ENCODE results near the gene SLC9C2. TPM values are rescaled to one million over a fixed set of nuclear protein-coding genes. Genes with fewer than 3 reads are reported as not detected.
"Not testable (repeated sequence)": the region's sequence is repeated elsewhere in the genome, so short reads cannot be mapped to it uniquely, and the experiment has no call there.

Gene SLC9C2
- total RNA-seq, 4 donors from 2014 or later: not detected

- Histone ChIP-seq H3K27ac (no peak overlapping the region), H3K4me3 (no peak overlapping the region), H3K4me1 (no peaks in the 10 kb centered on the region), H3K36me3 (no peaks in the 10 kb centered on the region), H3K9me3 (no peaks in the 10 kb centered on the region), H3K27me3 (no peaks in the 10 kb centered on the region)
- in situ Hi-C loops (cut with MboI; ENCODE audit: low pct_ligation_motif_present in 1 of 4, low pct_unique_long_range_greater_than_20kb in 1 of 4, low sequenced_read_pairs in 3 of 4): no loop called here
- intact Hi-C loops (cut with DNase I; ENCODE audit: low total_unique reads): no loop called here
- 88% methylated on average over 3 of the region's 3 CpGs; no CpG with 5 or more reads in 1 of the 2 donors for WGBS, 2 donors (ENCODE audit: low coverage in 1 of 2)
- TF ChIP-seq POLR2AphosphoS5 (IDR thresholded peaks at IDR 0.05): no peak
- TF ChIP-seq CTCF (IDR thresholded peaks at IDR 0.05): no peak
- TF ChIP-seq POLR2A (IDR thresholded peaks at IDR 0.05): no peak
- no peak for TF ChIP-seq EP300 (IDR thresholded peaks at IDR 0.05; ENCODE audit: low read depth)
- DNase-seq: no peak
These were observed 26.0 kb upstream of the SLC9C2 start for GRCh38 chr1:173628888-173629287.

- intact Hi-C loops (cut with DNase I; ENCODE audit: low total_unique reads): no loop called here
- TF ChIP-seq EP300 (IDR thresholded peaks at IDR 0.05; ENCODE audit: low read depth) (no peak), POLR2AphosphoS5 (IDR thresholded peaks at IDR 0.05) (no peak), CTCF (IDR thresholded peaks at IDR 0.05) (no peak), POLR2A (IDR thresholded peaks at IDR 0.05) (no peak)
- no peak overlapping the region for H3K27ac ChIP-seq
- H3K4me3 ChIP-seq: no peak overlapping the region
- H3K27me3 ChIP-seq: no peaks in the 10 kb centered on the region
- DNase-seq: no peak
- H3K36me3 ChIP-seq: no peaks in the 10 kb centered on the region
- no peaks in the 10 kb centered on the region for H3K4me1 ChIP-seq
- H3K9me3 ChIP-seq: no peaks in the 10 kb centered on the region
- in situ Hi-C loops (cut with MboI; ENCODE audit: low pct_ligation_motif_present in 1 of 4, low pct_unique_long_range_greater_than_20kb in 1 of 4, low sequenced_read_pairs in 3 of 4): no loop called here
These were observed 24.4 kb upstream of the SLC9C2 start for GRCh38 chr1:173627269-173627668.

- intact Hi-C loops (cut with DNase I; ENCODE audit: low total_unique reads) (no loop called here), in situ Hi-C loops (cut with MboI; ENCODE audit: low pct_ligation_motif_present in 1 of 4, low pct_unique_long_range_greater_than_20kb in 1 of 4, low sequenced_read_pairs in 3 of 4) (no loop called here)
- Histone ChIP-seq H3K27ac (no peak overlapping the region), H3K27me3 (no peaks in the 10 kb centered on the region), H3K4me1 (no peaks in the 10 kb centered on the region), H3K36me3 (no peaks in the 10 kb centered on the region), H3K4me3 (no peak overlapping the region), H3K9me3 (peaks cover 6 to 7% of the 10 kb centered on the region in 2 donors)
- DNase-seq: no peak
- TF ChIP-seq POLR2A (IDR thresholded peaks at IDR 0.05) (no peak), CTCF (IDR thresholded peaks at IDR 0.05) (no peak), EP300 (IDR thresholded peaks at IDR 0.05; ENCODE audit: low read depth) (no peak), POLR2AphosphoS5 (IDR thresholded peaks at IDR 0.05) (no peak)
- 82 to 90% methylated on average over 2 to 4 of the region's 4 CpGs for WGBS, 2 donors (ENCODE audit: low coverage in 1 of 2)
These were observed 14.0 kb upstream of the SLC9C2 start for GRCh38 chr1:173616859-173617258.

GRCh38 chr1:173613086-173613485 lies 10.2 kb upstream of the SLC9C2 start:
- H3K27ac ChIP-seq; intact Hi-C loops (cut with DNase I; ENCODE audit: low total_unique reads); H3K9me3 ChIP-seq; H3K4me1 ChIP-seq; H3K4me3 ChIP-seq; DNase-seq; in situ Hi-C loops (cut with MboI; ENCODE audit: low pct_ligation_motif_present in 1 of 4, low pct_unique_long_range_greater_than_20kb in 1 of 4, low sequenced_read_pairs in 3 of 4); H3K36me3 ChIP-seq; H3K27me3 ChIP-seq: not testable (repeated sequence)
- 90% methylated on average over 19 of the region's 32 CpGs; no CpG with 5 or more reads in 1 of the 2 donors for WGBS, 2 donors (ENCODE audit: low coverage in 1 of 2)

GRCh38 chr1:173608503-173609216 lies 5.8 kb upstream of the SLC9C2 start:
- in situ Hi-C loops (cut with MboI; ENCODE audit: low pct_ligation_motif_present in 1 of 4, low pct_unique_long_range_greater_than_20kb in 1 of 4, low sequenced_read_pairs in 3 of 4) (no loop called here), intact Hi-C loops (cut with DNase I; ENCODE audit: low total_unique reads) (no loop called here)
- no peak overlapping the region for H3K4me3 ChIP-seq
- no peak overlapping the region for H3K27ac ChIP-seq
- H3K9me3 ChIP-seq: no peaks in the 10 kb centered on the region
- 62 to 89% methylated on average over 1 to 4 of the region's 4 CpGs for WGBS, 2 donors (ENCODE audit: low coverage in 1 of 2)
- TF ChIP-seq POLR2A (IDR thresholded peaks at IDR 0.05) (no peak), POLR2AphosphoS5 (IDR thresholded peaks at IDR 0.05) (no peak), CTCF (IDR thresholded peaks at IDR 0.05) (no peak), EP300 (IDR thresholded peaks at IDR 0.05; ENCODE audit: low read depth) (no peak)
- no peaks in the 10 kb centered on the region for H3K4me1 ChIP-seq
- no peaks in the 10 kb centered on the region for H3K36me3 ChIP-seq
- H3K27me3 ChIP-seq: no peaks in the 10 kb centered on the region
- no peak for DNase-seq
